Measurements from ENCODE around the gene ZNF12.
A peak's percentile ranks its signal among the peaks of the same experiment; 100 is the strongest.

ZNF12 gene

DNA sequence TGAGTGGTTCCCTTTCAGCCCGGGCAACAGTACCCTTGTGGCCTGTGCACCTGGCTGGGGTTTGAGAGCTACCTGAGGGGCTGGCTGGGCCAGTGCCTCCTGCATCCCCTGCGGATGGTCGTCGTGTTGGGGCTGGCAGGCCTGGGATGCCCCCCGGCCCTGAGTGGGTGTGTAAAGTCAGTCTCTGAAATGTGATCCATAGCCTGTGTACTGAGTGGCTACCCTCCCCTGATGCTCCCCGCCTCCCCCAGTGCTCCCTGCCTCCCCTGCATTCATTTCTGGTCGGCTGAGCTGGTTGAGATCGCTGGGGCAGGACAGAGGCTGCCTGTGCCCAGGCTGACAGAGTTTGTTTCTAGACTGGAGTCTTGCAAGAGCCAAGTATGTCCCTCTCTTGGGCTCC is 60.3 kb downstream of the ZNF12 start:
- DNase-seq: no peak

- no peak for DNase-seq
These were observed 62.0 kb downstream of the ZNF12 start for GRCh38 chr7:6644728-6645127.

GRCh38 chr7:6643915-6644625 is 62.7 kb downstream of the ZNF12 start:
- no peak for DNase-seq

- DNase-seq: no peak
These were observed 63.7 kb downstream of the ZNF12 start for GRCh38 chr7:6642861-6643640.

- DNase-seq: no peak
These were observed 64.4 kb downstream of the ZNF12 start for GRCh38 chr7:6642239-6642839.

- DNase-seq: no peak
These were observed 65.3 kb downstream of the ZNF12 start for GRCh38 chr7:6641305-6642035.

DNA sequence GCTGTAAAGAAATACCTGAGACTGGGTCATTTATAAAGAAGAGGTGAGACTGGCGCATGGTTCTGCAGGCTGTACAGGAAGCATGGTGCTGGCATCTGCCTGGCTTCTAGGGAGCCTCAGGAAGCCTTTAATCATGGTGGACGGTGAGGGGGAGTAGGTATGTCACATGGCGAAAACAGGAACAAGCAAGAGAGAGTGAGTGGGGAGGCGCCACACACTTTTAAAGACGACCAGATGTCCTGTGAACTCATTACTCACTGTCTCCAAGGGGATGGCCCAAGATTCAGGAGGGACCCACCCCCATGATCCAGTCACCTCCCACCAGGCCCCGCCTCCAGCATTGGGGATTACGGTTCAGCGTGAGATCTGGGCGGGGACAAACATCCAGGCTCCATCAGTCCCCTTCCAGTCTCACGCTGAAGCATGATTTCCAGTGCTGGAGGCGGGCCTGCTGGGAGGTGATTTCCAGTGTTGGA is 66.5 kb downstream of the ZNF12 start:
- peak; percentile 38 for DNase-seq

- DNase-seq: no peak
These were observed 67.1 kb downstream of the ZNF12 start for GRCh38 chr7:6639627-6640026.

DNA sequence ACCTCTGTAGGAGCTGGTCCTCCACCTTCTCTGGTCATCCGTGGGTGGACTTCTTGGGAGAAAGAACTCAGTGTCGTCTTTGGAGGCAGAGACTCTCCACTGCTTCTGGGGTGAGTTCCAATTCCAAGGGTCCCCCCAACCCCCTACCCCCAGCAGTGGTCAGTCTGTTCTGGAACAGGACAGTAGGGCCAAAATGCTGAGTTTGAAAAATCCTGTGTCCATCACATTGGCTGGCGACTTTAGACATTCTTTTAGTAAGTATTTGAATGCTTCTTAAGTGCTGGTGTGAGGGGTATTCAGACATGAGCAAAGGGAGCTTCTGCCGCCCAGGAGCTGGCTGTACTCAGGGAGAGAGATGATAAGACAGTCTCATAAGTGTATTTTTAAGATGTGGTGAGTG is 67.7 kb downstream of the ZNF12 start:
- DNase-seq: no peak
